BE2C (cell line): ENCODE data around the gene CCDC24.

Experiments used
- DNase-seq: peaks from one replicate; pipeline ENCODE4 v3.0.0-alpha.2; 2020
- H3K27me3 ChIP-seq: fragments of 250-450 bp; sonication (Bioruptor Pico); 2 replicates; pipeline ENCODE4 v1.5.1; 2020; ENCODE audit warnings: mild to moderate bottlenecking
- H3K36me3 ChIP-seq: fragments of 250-450 bp; sonication (Bioruptor Pico); 2 replicates; pipeline ENCODE4 v1.5.1; 2020; ENCODE audit warnings: mild to moderate bottlenecking
- H3K4me1 ChIP-seq: fragments of 250-450 bp; sonication (Bioruptor Pico); 2 replicates; pipeline ENCODE4 v1.5.1; 2020
- H3K4me3 ChIP-seq: 2 replicates; pipeline ENCODE4 v1.5.1; 2011; ENCODE audit warnings: low read depth, low read length
- H3K9me3 ChIP-seq: fragments of 250-450 bp; sonication (Bioruptor Pico); 2 replicates; pipeline ENCODE4 v1.5.1; 2020
- CTCF ChIP-seq: IDR thresholded peaks from 2 replicates; pipeline ENCODE4 v1.5.1; 2012; ENCODE audit warnings: mild to moderate bottlenecking, low read depth, low read length

Gene CCDC24

GRCh38 chr1:43985984-43986595 is 5.3 kb upstream of the CCDC24 start:
- no peak overlapping the region for H3K4me3 ChIP-seq
- no peaks in the 10 kb centered on the region for H3K27me3 ChIP-seq
- no peaks in the 10 kb centered on the region for H3K9me3 ChIP-seq
- DNase-seq = no peak
- no peak for TF ChIP-seq CTCF
- no peaks in the 10 kb centered on the region for H3K36me3 ChIP-seq
- no peaks in the 10 kb centered on the region for H3K4me1 ChIP-seq

DNA sequence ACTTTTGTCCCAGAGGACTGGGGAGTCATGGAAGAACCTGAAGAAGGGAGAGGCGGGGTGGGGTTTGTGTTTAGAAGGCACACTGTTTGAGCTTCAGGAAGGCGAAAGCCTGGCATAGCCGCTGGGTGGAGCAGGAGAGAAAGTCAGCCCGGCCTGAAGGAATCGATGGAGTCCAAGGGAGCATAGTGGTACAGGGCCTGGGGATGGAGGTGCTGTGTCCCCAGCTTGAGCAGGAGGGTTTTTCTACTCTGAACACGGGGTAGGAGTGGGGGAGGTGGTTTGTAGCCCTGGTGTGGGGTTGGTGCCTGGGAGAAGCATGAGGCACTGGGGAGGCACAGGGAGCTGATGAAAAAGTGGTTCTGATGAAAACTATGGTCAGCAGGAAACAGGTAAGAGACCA is 4.7 kb upstream of the CCDC24 start:
- no peak for DNase-seq
- Histone ChIP-seq H3K36me3 (no peaks in the 10 kb centered on the region), H3K4me1 (no peaks in the 10 kb centered on the region), H3K9me3 (no peaks in the 10 kb centered on the region), H3K4me3 (no peak overlapping the region), H3K27me3 (no peaks in the 10 kb centered on the region)
- peak; percentile 29; the same call in 1 of the 2 replicates for TF ChIP-seq CTCF

GRCh38 chr1:43987159-43987902 is 4.1 kb upstream of the CCDC24 start:
- Histone ChIP-seq H3K9me3 (no peaks in the 10 kb centered on the region), H3K4me1 (no peaks in the 10 kb centered on the region), H3K36me3 (no peaks in the 10 kb centered on the region), H3K27me3 (no peaks in the 10 kb centered on the region), H3K4me3 (no peak overlapping the region)
- DNase-seq = no peak
- TF ChIP-seq CTCF = no peak

DNA sequence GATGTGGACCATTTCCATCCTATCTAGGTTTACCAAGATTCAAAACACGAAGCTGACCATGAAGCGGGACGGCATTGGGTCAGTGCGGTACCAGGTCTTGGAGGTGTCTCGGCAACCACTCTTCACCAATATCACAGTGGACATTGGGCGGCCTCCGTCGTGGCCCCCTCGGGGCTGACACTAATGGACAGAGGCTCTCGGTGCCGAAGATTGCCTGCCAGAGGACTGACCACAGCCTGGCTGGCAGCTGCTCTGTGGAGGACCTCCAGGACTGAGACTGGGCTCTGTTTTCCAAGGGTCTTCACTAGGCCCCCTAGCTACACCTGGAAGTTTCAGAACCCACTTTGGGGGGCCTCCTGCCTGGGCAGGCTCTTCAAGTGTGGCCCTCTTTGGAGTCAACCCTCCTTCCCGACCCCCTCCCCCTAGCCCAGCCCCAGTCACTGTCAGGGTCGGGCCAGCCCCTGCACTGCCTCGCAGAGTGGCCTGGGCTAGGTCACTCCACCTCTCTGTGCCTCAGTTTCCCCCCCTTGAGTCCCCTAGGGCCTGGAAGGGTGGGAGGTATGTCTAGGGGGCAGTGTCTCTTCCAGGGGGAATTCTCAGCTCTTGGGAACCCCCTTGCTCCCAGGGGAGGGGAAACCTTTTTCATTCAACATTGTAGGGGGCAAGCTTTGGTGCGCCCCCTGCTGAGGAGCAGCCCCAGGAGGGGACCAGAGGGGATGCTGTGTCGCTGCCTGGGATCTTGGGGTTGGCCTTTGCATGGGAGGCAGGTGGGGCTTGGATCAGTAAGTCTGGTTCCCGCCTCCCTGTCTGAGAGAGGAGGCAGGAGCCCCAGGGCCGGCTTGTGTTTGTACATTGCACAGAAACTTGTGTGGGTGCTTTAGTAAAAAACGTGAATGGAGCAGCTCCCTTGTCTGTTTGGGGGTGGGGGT is 864 bp upstream of the CCDC24 start:
- DNase-seq = no peak

DNA sequence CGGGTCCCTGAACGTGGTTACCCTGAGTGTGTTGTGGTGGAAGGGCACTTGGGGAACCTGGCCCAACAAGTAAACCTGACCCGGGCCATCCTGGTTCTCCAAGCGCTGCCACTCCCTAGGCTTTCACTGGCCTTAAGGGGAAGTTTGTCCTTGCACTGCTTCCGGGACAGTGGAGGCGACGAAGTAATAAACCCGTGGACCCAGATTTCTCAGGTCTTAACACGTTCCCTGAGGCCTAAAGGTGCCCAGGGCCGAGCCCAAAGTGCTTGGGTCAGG is 261 bp upstream of the CCDC24 start:
- H3K4me1 ChIP-seq = peaks cover 11% of the 10 kb centered on the region; the same call in 1 of the 2 replicates
- H3K9me3 ChIP-seq = no peaks in the 10 kb centered on the region
- H3K36me3 ChIP-seq = no peaks in the 10 kb centered on the region
- H3K27me3 ChIP-seq = no peaks in the 10 kb centered on the region
- no peak for TF ChIP-seq CTCF
- DNase-seq = no peak
- H3K4me3 ChIP-seq = peak overlapping the region; percentile 57

More for the DNA sequence above, 864 bp upstream of the CCDC24 start:
- H3K4me3 ChIP-seq = peak overlapping the region; percentile 57
- H3K9me3 ChIP-seq = no peaks in the 10 kb centered on the region
- H3K4me1 ChIP-seq = peaks cover 6% of the 10 kb centered on the region; the same call in 1 of the 2 replicates
- no peaks in the 10 kb centered on the region for H3K36me3 ChIP-seq
- H3K27me3 ChIP-seq = no peaks in the 10 kb centered on the region
- no peak for TF ChIP-seq CTCF
